Measurements from ENCODE around the gene IQGAP3. TPM values are rescaled to one million over a fixed set of nuclear protein-coding genes. Genes with fewer than 3 reads are reported as not detected.

IQGAP3 gene
- polyA plus RNA-seq, 1 donor from 2014 or later = not detected

GRCh38 chr1:156547982-156548381 is 24.4 kb downstream of the IQGAP3 start:
- Histone ChIP-seq H2AFZ (ENCODE audit: low read depth, low read length) (no peak overlapping the region), H3K36me3 (ENCODE audit: insufficient read depth, low read length) (no peaks in the 10 kb centered on the region), H3K79me2 (replicated peaks; ENCODE audit: insufficient read depth, low read length) (no peaks in the 10 kb centered on the region), H3K27ac (ENCODE audit: low read length) (no peak overlapping the region), H3K4me3 (ENCODE audit: low read length) (no peak overlapping the region), H3K9me2 (ENCODE audit: insufficient read depth, low read length) (no peaks in the 10 kb centered on the region), H3K4me2 (ENCODE audit: low read length) (no peak overlapping the region), H3K27me3 (ENCODE audit: insufficient read depth, low read depth, low read length) (no peaks in the 10 kb centered on the region), H3K9ac (ENCODE audit: low read length) (no peak overlapping the region), H3F3A (ENCODE audit: insufficient read depth, low read length, poor library complexity, severe bottlenecking) (no peaks in the 10 kb centered on the region), H3K9me3 (ENCODE audit: low read length) (no peaks in the 10 kb centered on the region), H4K20me1 (ENCODE audit: insufficient read depth) (no peaks in the 10 kb centered on the region)
- TF ChIP-seq SMC3 (conservative IDR thresholded peaks at IDR 0.05; ENCODE audit: poor library complexity) = no peak

- TF ChIP-seq SMC3 (conservative IDR thresholded peaks at IDR 0.05; ENCODE audit: poor library complexity) = no peak
- no peak for TF ChIP-seq EP300 (conservative IDR thresholded peaks at IDR 0.05; ENCODE audit: poor library complexity, severe bottlenecking)
- no peak for TF ChIP-seq MXI1 (conservative IDR thresholded peaks at IDR 0.05; ENCODE audit: poor library complexity, severe bottlenecking)
- TF ChIP-seq RAD21 (conservative IDR thresholded peaks at IDR 0.05) = no peak
- TF ChIP-seq POLR2AphosphoS5 (IDR thresholded peaks at IDR 0.05) = no peak
- TF ChIP-seq CTCF (IDR thresholded peaks at IDR 0.05; ENCODE audit: poor library complexity, severe bottlenecking) = no peak
- no peak for TF ChIP-seq EZH2 (IDR thresholded peaks at IDR 0.05; ENCODE audit: borderline replicate concordance, insufficient read depth, low read length, poor library complexity, severe bottlenecking)
- TF ChIP-seq REST (IDR thresholded peaks at IDR 0.05; ENCODE audit: borderline replicate concordance) = no peak
- TF ChIP-seq TAF1 (IDR thresholded peaks at IDR 0.05; ENCODE audit: low read depth) = no peak
- H2AFZ ChIP-seq (ENCODE audit: low read depth, low read length) = no peak overlapping the region
- no peaks in the 10 kb centered on the region for H3F3A ChIP-seq (ENCODE audit: insufficient read depth, low read length, poor library complexity, severe bottlenecking)
- no peaks in the 10 kb centered on the region for H4K20me1 ChIP-seq (ENCODE audit: insufficient read depth)
- H3K4me3 ChIP-seq (ENCODE audit: low read length) = no peak overlapping the region
- H3K79me2 ChIP-seq (replicated peaks; ENCODE audit: insufficient read depth, low read length) = no peaks in the 10 kb centered on the region
- no peaks in the 10 kb centered on the region for H3K36me3 ChIP-seq (ENCODE audit: insufficient read depth, low read length)
- no peak overlapping the region for H3K9ac ChIP-seq (ENCODE audit: low read length)
- H3K9me2 ChIP-seq (ENCODE audit: insufficient read depth, low read length) = no peaks in the 10 kb centered on the region
- no peaks in the 10 kb centered on the region for H3K9me3 ChIP-seq (ENCODE audit: low read length)
- no peak overlapping the region for H3K27ac ChIP-seq (ENCODE audit: low read length)
- H3K4me2 ChIP-seq (ENCODE audit: low read length) = no peak overlapping the region
- H3K27me3 ChIP-seq (ENCODE audit: insufficient read depth, low read depth, low read length) = no peaks in the 10 kb centered on the region
Measured at GRCh38 chr1:156547434-156547833, 24.9 kb downstream of the IQGAP3 start.

- Histone ChIP-seq H3K9ac (ENCODE audit: low read length) (no peak overlapping the region), H3K9me2 (ENCODE audit: insufficient read depth, low read length) (no peaks in the 10 kb centered on the region), H3K9me3 (ENCODE audit: low read length) (no peaks in the 10 kb centered on the region), H3K79me2 (replicated peaks; ENCODE audit: insufficient read depth, low read length) (no peaks in the 10 kb centered on the region), H3K27ac (ENCODE audit: low read length) (no peak overlapping the region), H3K4me3 (ENCODE audit: low read length) (no peak overlapping the region), H3K27me3 (ENCODE audit: insufficient read depth, low read depth, low read length) (no peaks in the 10 kb centered on the region), H2AFZ (ENCODE audit: low read depth, low read length) (no peak overlapping the region), H3F3A (ENCODE audit: insufficient read depth, low read length, poor library complexity, severe bottlenecking) (no peaks in the 10 kb centered on the region), H4K20me1 (ENCODE audit: insufficient read depth) (no peaks in the 10 kb centered on the region), H3K36me3 (ENCODE audit: insufficient read depth, low read length) (no peaks in the 10 kb centered on the region), H3K4me2 (ENCODE audit: low read length) (no peak overlapping the region)
- TF ChIP-seq REST (IDR thresholded peaks at IDR 0.05; ENCODE audit: borderline replicate concordance) (no peak), SMC3 (conservative IDR thresholded peaks at IDR 0.05; ENCODE audit: poor library complexity) (no peak), EZH2 (IDR thresholded peaks at IDR 0.05; ENCODE audit: borderline replicate concordance, insufficient read depth, low read length, poor library complexity, severe bottlenecking) (no peak), POLR2AphosphoS5 (IDR thresholded peaks at IDR 0.05) (no peak), MXI1 (conservative IDR thresholded peaks at IDR 0.05; ENCODE audit: poor library complexity, severe bottlenecking) (no peak), EP300 (conservative IDR thresholded peaks at IDR 0.05; ENCODE audit: poor library complexity, severe bottlenecking) (no peak), TAF1 (IDR thresholded peaks at IDR 0.05; ENCODE audit: low read depth) (no peak), CTCF (IDR thresholded peaks at IDR 0.05; ENCODE audit: poor library complexity, severe bottlenecking) (no peak), RAD21 (conservative IDR thresholded peaks at IDR 0.05) (no peak)
Measured at GRCh38 chr1:156546267-156546666, 26.1 kb downstream of the IQGAP3 start.
